HepG2 (cell line): ENCODE results near the gene CAT. TPM values are rescaled to one million over a fixed set of nuclear protein-coding genes. Genes with fewer than 3 reads are reported as not detected.

Source experiments
- ATAC-seq: fragments of 200-7000 bp; cut with Tn5 transposase; 3 replicates; pipeline ENCODE4 v1.9.1; 2020; ENCODE audit warnings: mild to moderate bottlenecking, moderate library complexity
- BruUV-seq: library from RNA; stranded (reverse); fragments of 400-500 nt; replicated peaks from 2 replicates; lab custom pipeline; 2021; lab: Mats Ljungman, UMichigan
- CTCF ChIA-PET: fragments of 300-600 bp; formaldehyde crosslinking; extraction: SDS; loops from one replicate; lab custom pipeline; 2021; ENCODE audit warnings: low total read pairs, inconsistent platforms, low intra/inter-chr PET ratio; lab: Yijun Ruan, JAX
- POLR2A ChIA-PET: fragments of 350-600 bp; sonication (Branson Sonifier 250); formaldehyde crosslinking; loops from one replicate; lab custom pipeline; 2020; ENCODE audit warnings: antibody characterized with exemption, inconsistent platforms; lab: Yijun Ruan, JAX
- DNase-seq: peaks from one replicate; pipeline ENCODE4 v3.0.0-alpha.2; 2015; ENCODE audit warnings: low spot score
- FAIRE-seq: peaks from 3 replicates; lab custom pipeline; 2011; peaks lifted over from hg19 to GRCh38; lab: Jason Lieb, UNC
- H2AFZ ChIP-seq: one replicate; pipeline ENCODE4 v1.6.1; 2011; ENCODE audit warnings: low read length, inconsistent platforms
- H3K27ac ChIP-seq: fragments of 300-600 bp; 3 replicates; pipeline ENCODE4 v1.8.0; 2011; ENCODE audit warnings: mixed run types, mild to moderate bottlenecking, mixed read lengths, low read length, inconsistent platforms; ENCODE audit not compliant: insufficient read depth; ENCODE audit errors: extremely low read length
- H3K27me3 ChIP-seq, 2 experiments: fragments of 200-600 bp in 1 of 2; 2 replicates in 1 of 2; 3 replicates in 1 of 2; pipeline versions ENCODE4 v1.6.0 to v1.8.0; 2011; ENCODE audit warnings: low read length in 2 of 2, mild to moderate bottlenecking in 2 of 2, moderate library complexity in 2 of 2, inconsistent platforms in 1 of 2; ENCODE audit not compliant: insufficient read depth in 2 of 2, control insufficient read depth in 1 of 2
- H3K36me3 ChIP-seq, 2 experiments: fragments of 200-600 bp in 1 of 2; replicated peaks in 1 of 2; 2 replicates in 1 of 2; 3 replicates in 1 of 2; pipeline versions ENCODE4 v1.5.1 to v1.8.0; 2011; ENCODE audit warnings: low read length in 2 of 2, inconsistent platforms in 1 of 2; ENCODE audit not compliant: insufficient read depth in 2 of 2, control insufficient read depth in 1 of 2
- H3K4me1 ChIP-seq: 2 replicates; pipeline ENCODE4 v1.5.1; 2012; ENCODE audit warnings: low read length, inconsistent platforms; ENCODE audit not compliant: insufficient read depth
- H3K4me2 ChIP-seq: 2 replicates; pipeline ENCODE4 v1.6.0; 2011; ENCODE audit warnings: low read depth, low read length, inconsistent platforms
- H3K4me3 ChIP-seq, 3 experiments: fragments of 200-600 bp in 1 of 3; sonication (generic), shearing (Covaris generic) in 1 of 3; replicated peaks in 1 of 3; 2 replicates each; pipeline ENCODE4 v1.5.1; 2011 to 2016; ENCODE audit warnings: low read length in 3 of 3, inconsistent platforms in 2 of 3, low read depth in 2 of 3, mild to moderate bottlenecking in 2 of 3, control low read depth in 1 of 3, mixed read lengths in 1 of 3; ENCODE audit not compliant: insufficient read depth in 1 of 3
- H3K79me2 ChIP-seq: one replicate; pipeline ENCODE4 v1.6.1; 2011; ENCODE audit warnings: low read length, inconsistent platforms; ENCODE audit not compliant: insufficient read depth
- H3K9ac ChIP-seq: 2 replicates; pipeline ENCODE4 v1.6.0; 2011; ENCODE audit warnings: mild to moderate bottlenecking, low read depth, low read length, inconsistent platforms; ENCODE audit not compliant: insufficient read depth
- H3K9me3 ChIP-seq: 2 replicates; pipeline ENCODE4 v1.5.1; 2012; ENCODE audit warnings: mild to moderate bottlenecking, low read length
- H4K20me1 ChIP-seq: 2 replicates; pipeline ENCODE4 v1.6.0; 2011; ENCODE audit warnings: inconsistent platforms, mild to moderate bottlenecking, low read length, moderate library complexity; ENCODE audit not compliant: insufficient read depth
- ELF3 ChIP-seq: IDR thresholded peaks from 2 replicates; pipeline ENCODE4 v1.6.1; 2016; ENCODE audit warnings: missing genetic modification reagents, missing compliant biosample characterization
- HOXA5 ChIP-seq: sonication (generic); formaldehyde crosslinking; IDR thresholded peaks from 2 replicates; pipeline ENCODE4 v1.4.0; 2020; ENCODE audit warnings: missing genetic modification reagents
- KDM6A ChIP-seq: IDR thresholded peaks from 2 replicates; pipeline ENCODE4 v1.6.1; 2016; ENCODE audit warnings: low read depth
- SMAD3 ChIP-seq: sonication (generic); formaldehyde crosslinking; IDR thresholded peaks from 2 replicates; pipeline ENCODE4 v1.4.0; 2020; ENCODE audit warnings: missing genetic modification reagents
- TFDP2 ChIP-seq: sonication (generic); formaldehyde crosslinking; IDR thresholded peaks from 2 replicates; pipeline ENCODE4 v1.4.0; 2020; ENCODE audit warnings: missing genetic modification reagents
- ZBTB2 ChIP-seq: sonication (generic); formaldehyde crosslinking; IDR thresholded peaks from 2 replicates; pipeline ENCODE4 v1.8.0; 2022; ENCODE audit warnings: low read depth, missing genetic modification reagents
- ZNF10 ChIP-seq: sonication (generic); formaldehyde crosslinking; IDR thresholded peaks from 2 replicates; pipeline ENCODE4 v1.4.0; 2020; ENCODE audit warnings: mild to moderate bottlenecking, low read depth, missing genetic modification reagents, borderline replicate concordance
- ZNF549 ChIP-seq: sonication (generic); formaldehyde crosslinking; IDR thresholded peaks from 2 replicates; pipeline ENCODE4 v1.5.0; 2020; ENCODE audit warnings: missing genetic modification reagents
- WGBS: methylation state at CpG from one replicate; pipeline ENCODE4 v1.1.6; 2017; ENCODE audit warnings: low lambda C conversion rate; 5-methylcytosine and 5-hydroxymethylcytosine counted together
- in situ Hi-C: cut with HindIII; loops from 2 replicates; pipeline ENCODE4 v1.10.0; 2017; ENCODE audit warnings: low pct_unique_long_range_greater_than_20kb; ENCODE audit not compliant: extremely low pct_ligation_motif_present
- intact Hi-C: fragments of 100-400 bp; cut with micrococcal nuclease; formaldehyde crosslinking; loops from one replicate; pipeline ENCODE4 v1.10.0; 2022; ENCODE audit not compliant: unreplicated experiment
- polyA plus RNA-seq, 8 experiments: library from polyadenylated mRNA; depleted of rRNA in 3 of 8; stranded (reverse) in 7 of 8; unstranded in 1 of 8; fragments of >200 nt; fragmentation: Illumina TruSeq in 4 of 8; extraction: Trizol in 4 of 8; gene quantifications; 2 replicates each; pipeline versions ENCODE4 v1.2.1 to v1.2.3, GENCODE V29; 2011 to 2016; ENCODE audit warnings: low read depth in 4 of 8, missing spikeins in 1 of 8, mixed read lengths in 1 of 8; ENCODE audit not compliant: insufficient read depth in 1 of 8
- total RNA-seq, 5 experiments: library from RNA; depleted of rRNA; stranded (reverse); fragments of >200 nt; fragmentation: Illumina TruSeq; extraction: Trizol; gene quantifications; 2 replicates each; pipeline ENCODE4 v1.2.3, GENCODE V29; 2016; ENCODE audit warnings: low read depth in 1 of 5

Gene CAT
- total and polyA plus RNA-seq, 2 of the 13 experiments (the other 11 are each of a cell fraction or from before 2014, with no cell fraction given): 107 to 136 TPM

GRCh38 chr11:34475656-34476055, 36.9 kb downstream of the CAT start:
- no peak for FAIRE-seq
- Histone ChIP-seq H3K79me2 (no peaks in the 10 kb centered on the region), H2AFZ (no peak overlapping the region), H3K9ac (no peak overlapping the region), H3K4me3 (no peak overlapping the region), H4K20me1 (no peaks in the 10 kb centered on the region), H3K36me3 (peaks cover 6 to 26% of the 10 kb centered on the region in 2 experiments), H3K9me3 (no peaks in the 10 kb centered on the region), H3K4me1 (peaks cover 26% of the 10 kb centered on the region), H3K4me2 (no peak overlapping the region), H3K27ac (no peak overlapping the region), H3K27me3 (no peaks in the 10 kb centered on the region)
- TF ChIP-seq HOXA5 (CRISPR knock-in tag): no peak
- TF ChIP-seq SMAD3 (CRISPR knock-in tag): no peak
- 31% methylated on average over 3 of the region's 3 CpGs for WGBS
- BruUV-seq: no TSS peak
- intact Hi-C loops (no loop called here), in situ Hi-C loops (loop anchor here (10.0 to 25.0 kb wide), 2 partner anchors 61 to 488 kb away; no protein-coding TSS in a partner anchor)
- CTCF ChIA-PET: no interaction called here
- DNase-seq: no peak
- ATAC-seq: no peak
- POLR2A ChIA-PET: no interaction called here

GRCh38 chr11:34476849-34477248, 38.1 kb downstream of the CAT start:
- Histone ChIP-seq H3K4me1 (peaks cover 26% of the 10 kb centered on the region), H3K9ac (no peak overlapping the region), H3K79me2 (no peaks in the 10 kb centered on the region), H4K20me1 (no peaks in the 10 kb centered on the region), H3K36me3 (peaks cover 4 to 15% of the 10 kb centered on the region in 2 experiments; a peak in 4 of 5 replicates), H3K27me3 (no peaks in the 10 kb centered on the region), H3K27ac (no peak overlapping the region), H2AFZ (no peak overlapping the region), H3K4me2 (no peak overlapping the region), H3K9me3 (no peaks in the 10 kb centered on the region), H3K4me3 (no peak overlapping the region)
- intact Hi-C loops: no loop called here
- BruUV-seq: no TSS peak
- ATAC-seq (no peak), FAIRE-seq (no peak), DNase-seq (no peak)
- whole genome bisulfite sequencing: 84% methylated on average over 4 of the region's 4 CpGs
- in situ Hi-C loops: loop anchor here (10.0 to 25.0 kb wide), 2 partner anchors 62 to 490 kb away; no protein-coding TSS in a partner anchor
- TF ChIP-seq ZNF549 (CRISPR knock-in tag): no peak
- TF ChIP-seq ZNF10 (CRISPR knock-in tag): no peak
- TF ChIP-seq KDM6A: no peak
- TF ChIP-seq TFDP2 (CRISPR knock-in tag): no peak
- no peak for TF ChIP-seq ELF3 (CRISPR knock-in tag)
- TF ChIP-seq ZBTB2: no peak
- ChIA-PET POLR2A (no interaction called here), CTCF (no interaction called here)
